WTC11 (cell line): Measurements from ENCODE around the gene NR0B2. TPM values are rescaled to one million over a fixed set of nuclear protein-coding genes. Genes with fewer than 3 reads are reported as not detected.

ENCODE experiments used
- ATF2 ChIP-seq: sonication (generic); formaldehyde crosslinking; IDR thresholded peaks from 2 replicates; pipeline ENCODE4 v1.8.1; 2022; ENCODE audit warnings: low read depth, missing genetic modification reagents, borderline replicate concordance
- CTCF ChIP-seq: fragments of 200-600 bp; IDR thresholded peaks from 2 replicates; pipeline ENCODE4 v1.8.0; 2022; ENCODE audit warnings: antibody characterized with exemption
- ESRRA ChIP-seq: sonication (generic); formaldehyde crosslinking; IDR thresholded peaks from 2 replicates; pipeline ENCODE4 v1.8.1; 2022; ENCODE audit warnings: mild to moderate bottlenecking, missing genetic modification reagents, borderline replicate concordance
- FOXJ3 ChIP-seq: sonication (generic); formaldehyde crosslinking; IDR thresholded peaks from 2 replicates; pipeline ENCODE4 v1.9.0; 2021; ENCODE audit warnings: missing genetic modification reagents, mild to moderate bottlenecking, borderline replicate concordance
- IRF2 ChIP-seq: sonication (generic); formaldehyde crosslinking; IDR thresholded peaks from 2 replicates; pipeline ENCODE4 v1.8.0; 2022; ENCODE audit warnings: low read depth, missing genetic modification reagents, borderline replicate concordance
- NR3C1 ChIP-seq: sonication (generic); formaldehyde crosslinking; conservative IDR thresholded peaks from 2 replicates; pipeline ENCODE4 v1.8.1; 2023; ENCODE audit warnings: low read depth, mild to moderate bottlenecking, missing genetic modification reagents
- PRDM15 ChIP-seq: sonication (generic); formaldehyde crosslinking; IDR thresholded peaks from 2 replicates; pipeline ENCODE4 v1.8.0; 2022; ENCODE audit warnings: missing genetic modification reagents
- RELA ChIP-seq: sonication (generic); formaldehyde crosslinking; IDR thresholded peaks from 2 replicates; pipeline ENCODE4 v1.8.1; 2022; ENCODE audit warnings: missing genetic modification reagents, mild to moderate bottlenecking, borderline replicate concordance
- SP1 ChIP-seq: sonication (generic); formaldehyde crosslinking; conservative IDR thresholded peaks from 2 replicates; pipeline ENCODE4 v1.8.1; 2022; ENCODE audit warnings: missing genetic modification reagents
- USF2 ChIP-seq: sonication (generic); formaldehyde crosslinking; IDR thresholded peaks from 2 replicates; pipeline ENCODE4 v1.8.1; 2023; ENCODE audit warnings: mild to moderate bottlenecking, missing genetic modification reagents, moderate library complexity
- ZBTB21 ChIP-seq: sonication (generic); formaldehyde crosslinking; IDR thresholded peaks from 2 replicates; pipeline ENCODE4 v1.8.1; 2023; ENCODE audit warnings: mild to moderate bottlenecking, missing genetic modification reagents, borderline replicate concordance
- ZNF232 ChIP-seq: sonication (generic); formaldehyde crosslinking; IDR thresholded peaks from 2 replicates; pipeline ENCODE4 v1.8.0; 2022; ENCODE audit warnings: mild to moderate bottlenecking, missing genetic modification reagents
- ZNF512 ChIP-seq: sonication (generic); formaldehyde crosslinking; IDR thresholded peaks from 2 replicates; pipeline ENCODE4 v1.8.1; 2022; ENCODE audit warnings: missing genetic modification reagents, borderline replicate concordance
- ZNF671 ChIP-seq: fragments of 250-450 bp; sonication (Bioruptor Pico); IDR thresholded peaks from 2 replicates; pipeline ENCODE4 v1.8.0; 2021; ENCODE audit warnings: mild to moderate bottlenecking
- total RNA-seq: library from RNA; stranded (reverse); gene quantifications from 3 replicates; pipeline ENCODE4 v1.2.3, GENCODE V29; 2021
- TF ChIP-seq, protein P1 (sequence below): sonication (generic); formaldehyde crosslinking; IDR thresholded peaks from 2 replicates; pipeline ENCODE4 v1.8.0; 2022; ENCODE audit warnings: mild to moderate bottlenecking, missing genetic modification reagents
- TF ChIP-seq, protein P2 (sequence below): fragments of 250-450 bp; sonication (Bioruptor Pico); IDR thresholded peaks from 2 replicates; pipeline ENCODE4 v1.9.0; 2021; ENCODE audit warnings: mild to moderate bottlenecking
- TF ChIP-seq, protein P3 (sequence below): fragments of 250-450 bp; sonication (Bioruptor Pico); IDR thresholded peaks from 2 replicates; pipeline ENCODE4 v1.9.0; 2021; ENCODE audit warnings: mild to moderate bottlenecking, borderline replicate concordance

Gene NR0B2
- total RNA-seq, 1 experiment from 2014 or later = not detected

GRCh38 chr1:26889551-26890466 is 24.0 kb downstream of the NR0B2 start, which contains the start of gene GPN2 (continued):
- TF ChIP-seq, protein P1, sequence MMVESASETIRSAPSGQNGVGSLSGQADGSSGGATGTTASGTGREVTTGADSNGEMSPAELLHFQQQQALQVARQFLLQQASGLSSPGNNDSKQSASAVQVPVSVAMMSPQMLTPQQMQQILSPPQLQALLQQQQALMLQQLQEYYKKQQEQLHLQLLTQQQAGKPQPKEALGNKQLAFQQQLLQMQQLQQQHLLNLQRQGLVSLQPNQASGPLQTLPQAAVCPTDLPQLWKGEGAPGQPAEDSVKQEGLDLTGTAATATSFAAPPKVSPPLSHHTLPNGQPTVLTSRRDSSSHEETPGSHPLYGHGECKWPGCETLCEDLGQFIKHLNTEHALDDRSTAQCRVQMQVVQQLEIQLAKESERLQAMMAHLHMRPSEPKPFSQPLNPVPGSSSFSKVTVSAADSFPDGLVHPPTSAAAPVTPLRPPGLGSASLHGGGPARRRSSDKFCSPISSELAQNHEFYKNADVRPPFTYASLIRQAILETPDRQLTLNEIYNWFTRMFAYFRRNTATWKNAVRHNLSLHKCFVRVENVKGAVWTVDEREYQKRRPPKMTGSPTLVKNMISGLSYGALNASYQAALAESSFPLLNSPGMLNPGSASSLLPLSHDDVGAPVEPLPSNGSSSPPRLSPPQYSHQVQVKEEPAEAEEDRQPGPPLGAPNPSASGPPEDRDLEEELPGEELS = peak; percentile 66; the same call in 1 of the 2 replicates
- TF ChIP-seq ZNF512 = no peak
- TF ChIP-seq, protein P2, sequence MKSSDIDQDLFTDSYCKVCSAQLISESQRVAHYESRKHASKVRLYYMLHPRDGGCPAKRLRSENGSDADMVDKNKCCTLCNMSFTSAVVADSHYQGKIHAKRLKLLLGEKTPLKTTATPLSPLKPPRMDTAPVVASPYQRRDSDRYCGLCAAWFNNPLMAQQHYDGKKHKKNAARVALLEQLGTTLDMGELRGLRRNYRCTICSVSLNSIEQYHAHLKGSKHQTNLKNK = no peak
- TF ChIP-seq ZNF671 = no peak; the same call in 1 of the 2 replicates
- no peak for TF ChIP-seq ATF2 (CRISPR knock-in tag)
- no peak for TF ChIP-seq CTCF
- TF ChIP-seq USF2 = 0 out of 2 replicates have a peak, but pooled peaks have one; percentile 14
- TF ChIP-seq ZBTB21 (CRISPR knock-in tag) = no peak; the same call in 1 of the 2 replicates
- peak; percentile 54; the same call in 1 of the 2 replicates for TF ChIP-seq RELA (CRISPR knock-in tag)
- TF ChIP-seq, protein P3, sequence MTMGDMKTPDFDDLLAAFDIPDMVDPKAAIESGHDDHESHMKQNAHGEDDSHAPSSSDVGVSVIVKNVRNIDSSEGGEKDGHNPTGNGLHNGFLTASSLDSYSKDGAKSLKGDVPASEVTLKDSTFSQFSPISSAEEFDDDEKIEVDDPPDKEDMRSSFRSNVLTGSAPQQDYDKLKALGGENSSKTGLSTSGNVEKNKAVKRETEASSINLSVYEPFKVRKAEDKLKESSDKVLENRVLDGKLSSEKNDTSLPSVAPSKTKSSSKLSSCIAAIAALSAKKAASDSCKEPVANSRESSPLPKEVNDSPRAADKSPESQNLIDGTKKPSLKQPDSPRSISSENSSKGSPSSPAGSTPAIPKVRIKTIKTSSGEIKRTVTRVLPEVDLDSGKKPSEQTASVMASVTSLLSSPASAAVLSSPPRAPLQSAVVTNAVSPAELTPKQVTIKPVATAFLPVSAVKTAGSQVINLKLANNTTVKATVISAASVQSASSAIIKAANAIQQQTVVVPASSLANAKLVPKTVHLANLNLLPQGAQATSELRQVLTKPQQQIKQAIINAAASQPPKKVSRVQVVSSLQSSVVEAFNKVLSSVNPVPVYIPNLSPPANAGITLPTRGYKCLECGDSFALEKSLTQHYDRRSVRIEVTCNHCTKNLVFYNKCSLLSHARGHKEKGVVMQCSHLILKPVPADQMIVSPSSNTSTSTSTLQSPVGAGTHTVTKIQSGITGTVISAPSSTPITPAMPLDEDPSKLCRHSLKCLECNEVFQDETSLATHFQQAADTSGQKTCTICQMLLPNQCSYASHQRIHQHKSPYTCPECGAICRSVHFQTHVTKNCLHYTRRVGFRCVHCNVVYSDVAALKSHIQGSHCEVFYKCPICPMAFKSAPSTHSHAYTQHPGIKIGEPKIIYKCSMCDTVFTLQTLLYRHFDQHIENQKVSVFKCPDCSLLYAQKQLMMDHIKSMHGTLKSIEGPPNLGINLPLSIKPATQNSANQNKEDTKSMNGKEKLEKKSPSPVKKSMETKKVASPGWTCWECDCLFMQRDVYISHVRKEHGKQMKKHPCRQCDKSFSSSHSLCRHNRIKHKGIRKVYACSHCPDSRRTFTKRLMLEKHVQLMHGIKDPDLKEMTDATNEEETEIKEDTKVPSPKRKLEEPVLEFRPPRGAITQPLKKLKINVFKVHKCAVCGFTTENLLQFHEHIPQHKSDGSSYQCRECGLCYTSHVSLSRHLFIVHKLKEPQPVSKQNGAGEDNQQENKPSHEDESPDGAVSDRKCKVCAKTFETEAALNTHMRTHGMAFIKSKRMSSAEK (CRISPR knock-in tag) = no peak
- TF ChIP-seq ZNF232 = peak; percentile 38; the same call in 1 of the 2 replicates
- TF ChIP-seq IRF2 (CRISPR knock-in tag) = no peak
- peak; percentile 37 for TF ChIP-seq PRDM15 (CRISPR knock-in tag)
- TF ChIP-seq ESRRA (CRISPR knock-in tag) = no peak; the same call in 1 of the 2 replicates
- TF ChIP-seq NR3C1 (CRISPR knock-in tag) = no peak
- 0 out of 2 replicates have a peak, but pooled peaks have one; percentile 42 for TF ChIP-seq SP1 (CRISPR knock-in tag)
- TF ChIP-seq FOXJ3 (CRISPR knock-in tag) = no peak
